Activated CD8-positive, alpha-beta memory T cell treated with anti-CD3 and anti-CD28 coated beads, Interleukin-2, amount 50 U/mL, for 4 hours (primary cell): ENCODE data around the gene ELAVL3.

Experiments
- DNase-seq: peaks from one replicate; pipeline ENCODE4 v3.0.0-alpha.2; 2020

The ELAVL3 gene

GRCh38 chr19:11480715-11481533 lies at the start of gene ELAVL3:
Gene ELAVL3 (minus strand): TSS chr19:11481046. CDS start chr19:11480608, 438 bp downstream.
- DNase-seq: no peak

GRCh38 chr19:11530432-11530831 lies 49.6 kb upstream of the ELAVL3 start:
- DNase-seq: no peak

- peak; percentile 90 for DNase-seq
Observed at GRCh38 chr19:11528551-11529341, 47.9 kb upstream of the ELAVL3 start, which contains the start of gene ECSIT. Gene ECSIT (minus strand): TSS chr19:11529134. CDS start chr19:11519170, 9,964 bp downstream.

GRCh38 chr19:11519138-11519537 lies 38.3 kb upstream of the ELAVL3 start:
- no peak for DNase-seq

GRCh38 chr19:11513946-11514345 lies 33.1 kb upstream of the ELAVL3 start:
- DNase-seq: no peak

GRCh38 chr19:11510444-11510843 lies 29.6 kb upstream of the ELAVL3 start:
- no peak for DNase-seq

GRCh38 chr19:11507370-11508078 lies 26.7 kb upstream of the ELAVL3 start:
- no peak for DNase-seq

- DNase-seq: no peak
Observed at GRCh38 chr19:11506967-11507366, 26.1 kb upstream of the ELAVL3 start.

GRCh38 chr19:11506101-11506555 lies 25.3 kb upstream of the ELAVL3 start:
- no peak for DNase-seq

- peak; percentile 95 for DNase-seq
Observed at GRCh38 chr19:11505504-11506100, 24.8 kb upstream of the ELAVL3 start, which contains the start of gene ZNF653. Gene ZNF653 (minus strand): TSS chr19:11505839. CDS start chr19:11505786, 53 bp downstream.

- DNase-seq: peak; percentile 97
Observed at GRCh38 chr19:11505032-11505503, 24.2 kb upstream of the ELAVL3 start.

GRCh38 chr19:11504502-11505031 lies 23.7 kb upstream of the ELAVL3 start:
- DNase-seq: no peak

- no peak for DNase-seq
Observed at GRCh38 chr19:11499890-11500420, 19.1 kb upstream of the ELAVL3 start.

- DNase-seq: no peak
Observed at GRCh38 chr19:11499220-11499726, 18.4 kb upstream of the ELAVL3 start.

GRCh38 chr19:11496391-11497163 lies 15.7 kb upstream of the ELAVL3 start:
- DNase-seq: peak; percentile 67

- no peak for DNase-seq
Observed at GRCh38 chr19:11495885-11496284, 15.0 kb upstream of the ELAVL3 start.

GRCh38 chr19:11495481-11495880 lies 14.6 kb upstream of the ELAVL3 start:
- no peak for DNase-seq

GRCh38 chr19:11494634-11495285 lies 13.9 kb upstream of the ELAVL3 start:
- no peak for DNase-seq

GRCh38 chr19:11489378-11489777 lies 8.5 kb upstream of the ELAVL3 start:
- DNase-seq: no peak
